Neural cell (in vitro differentiated cells): Measurements from ENCODE around the gene TRPM1. TPM values are rescaled to one million over a fixed set of nuclear protein-coding genes. Genes with fewer than 3 reads are reported as not detected.

Source experiments
- H2AFZ ChIP-seq: fragments of 200-600, 300-800 bp; sonication (generic), shearing (Covaris generic); 2 replicates; pipeline ENCODE4 v1.6.0; 2014; ENCODE audit warnings: low read depth, mild to moderate bottlenecking, antibody characterized with exemption, low read length, moderate library complexity
- H3F3A ChIP-seq: fragments of 200-600 bp; shearing (Covaris generic); 2 replicates; pipeline ENCODE4 v1.6.1; 2016; ENCODE audit warnings: mild to moderate bottlenecking, moderate library complexity, mixed read lengths, antibody characterized with exemption, low read length; ENCODE audit not compliant: insufficient read depth, poor library complexity, severe bottlenecking
- H3K27ac ChIP-seq: fragments of 200-600, 300-800 bp; sonication (generic), shearing (Covaris generic); 2 replicates; pipeline ENCODE4 v1.5.1; 2014; ENCODE audit warnings: mild to moderate bottlenecking, low read length, moderate library complexity
- H3K27me3 ChIP-seq: fragments of 300-800, 200-600 bp; sonication (generic), shearing (Covaris generic); 2 replicates; pipeline ENCODE4 v1.6.0; 2014; ENCODE audit warnings: mild to moderate bottlenecking, low read depth, low read length, moderate library complexity; ENCODE audit not compliant: insufficient read depth
- H3K36me3 ChIP-seq: fragments of 300-800, 200-600 bp; sonication (generic), shearing (Covaris generic); 2 replicates; pipeline ENCODE4 v1.5.1; 2014; ENCODE audit warnings: mild to moderate bottlenecking, antibody characterized with exemption, low read length, moderate library complexity; ENCODE audit not compliant: insufficient read depth
- H3K4me2 ChIP-seq: fragments of 300-800, 200-600 bp; sonication (generic), shearing (Covaris generic); 2 replicates; pipeline ENCODE4 v1.6.0; 2014; ENCODE audit warnings: mild to moderate bottlenecking, low read length
- H3K4me3 ChIP-seq: fragments of 300-800, 200-600 bp; sonication (generic), shearing (Covaris generic); 2 replicates; pipeline ENCODE4 v1.5.1; 2014; ENCODE audit warnings: mild to moderate bottlenecking, low read length, moderate library complexity
- H3K79me2 ChIP-seq: fragments of 200-600 bp; shearing (Covaris generic); replicated peaks from 2 replicates; pipeline ENCODE4 v1.6.0; 2014; ENCODE audit warnings: mild to moderate bottlenecking, low read length, moderate library complexity; ENCODE audit not compliant: insufficient read depth
- H3K9ac ChIP-seq: fragments of 300-800, 200-600 bp; sonication (generic), shearing (Covaris generic); 2 replicates; pipeline ENCODE4 v1.6.1; 2016; ENCODE audit warnings: mild to moderate bottlenecking, low read length, mixed read lengths
- H3K9me2 ChIP-seq: fragments of 200-600 bp; shearing (Covaris generic); 2 replicates; pipeline ENCODE4 v1.6.1; 2016; ENCODE audit warnings: mild to moderate bottlenecking, low read length, mixed read lengths; ENCODE audit not compliant: insufficient read depth
- H3K9me3 ChIP-seq: fragments of 200-600, 300-800 bp; sonication (generic), shearing (Covaris generic); 2 replicates; pipeline ENCODE4 v1.6.1; 2016; ENCODE audit warnings: mild to moderate bottlenecking, mixed run types, low read length, moderate library complexity, mixed read lengths
- H4K20me1 ChIP-seq: fragments of 200-600 bp; shearing (Covaris generic); 2 replicates; pipeline ENCODE4 v1.6.1; 2016; ENCODE audit warnings: mild to moderate bottlenecking, mixed run types; ENCODE audit not compliant: insufficient read depth
- EP300 ChIP-seq: fragments of 450-650 bp; conservative IDR thresholded peaks from 2 replicates; pipeline ENCODE4 v1.6.1; 2014; ENCODE audit warnings: antibody characterized with exemption, mild to moderate bottlenecking, moderate library complexity; ENCODE audit not compliant: poor library complexity, severe bottlenecking
- EZH2 ChIP-seq: fragments of 200-600, 300-800 bp; shearing (Covaris generic), sonication (generic); IDR thresholded peaks from 2 replicates; pipeline ENCODE4 v1.6.1; 2014; ENCODE audit warnings: antibody characterized with exemption, low read length, borderline replicate concordance, mild to moderate bottlenecking; ENCODE audit not compliant: insufficient read depth, poor library complexity, severe bottlenecking
- MXI1 ChIP-seq: fragments of 450-650 bp; conservative IDR thresholded peaks from 2 replicates; pipeline ENCODE4 v1.6.1; 2014; ENCODE audit warnings: antibody characterized with exemption, mild to moderate bottlenecking; ENCODE audit not compliant: poor library complexity, severe bottlenecking
- POLR2AphosphoS5 ChIP-seq: IDR thresholded peaks from 2 replicates; pipeline ENCODE4 v1.6.1; 2012
- RAD21 ChIP-seq: fragments of 450-650 bp; conservative IDR thresholded peaks from 2 replicates; pipeline ENCODE4 v1.6.1; 2014; ENCODE audit warnings: antibody characterized with exemption, mild to moderate bottlenecking, moderate library complexity
- REST ChIP-seq: IDR thresholded peaks from 2 replicates; pipeline ENCODE4 v1.6.1; 2012; ENCODE audit warnings: borderline replicate concordance
- SMC3 ChIP-seq: fragments of 450-650 bp; conservative IDR thresholded peaks from 2 replicates; pipeline ENCODE4 v1.6.1; 2014; ENCODE audit warnings: antibody characterized with exemption, mild to moderate bottlenecking, moderate library complexity; ENCODE audit not compliant: poor library complexity
- TAF1 ChIP-seq: IDR thresholded peaks from 2 replicates; pipeline ENCODE4 v1.6.1; 2012; ENCODE audit warnings: low read depth
- polyA plus RNA-seq: library from polyadenylated mRNA; depleted of rRNA; stranded (reverse); fragments of >200 nt; gene quantifications from 2 replicates; pipeline ENCODE4 v1.2.3, GENCODE V29; 2014
- TF ChIP-seq, protein P1 (sequence below): fragments of 450-650 bp; IDR thresholded peaks from 2 replicates; pipeline ENCODE4 v1.5.1; 2014; ENCODE audit warnings: antibody characterized with exemption, mild to moderate bottlenecking, moderate library complexity; ENCODE audit not compliant: poor library complexity, severe bottlenecking

TRPM1 gene
- polyA plus RNA-seq, 1 donor from 2014 or later: not detected

- Histone ChIP-seq H3K27ac (no peak overlapping the region), H3K9ac (no peak overlapping the region), H3K9me2 (no peaks in the 10 kb centered on the region), H2AFZ (no peak overlapping the region), H4K20me1 (no peaks in the 10 kb centered on the region), H3F3A (no peaks in the 10 kb centered on the region), H3K79me2 (no peaks in the 10 kb centered on the region), H3K36me3 (no peaks in the 10 kb centered on the region), H3K4me3 (no peak overlapping the region), H3K27me3 (no peaks in the 10 kb centered on the region), H3K4me2 (no peak overlapping the region), H3K9me3 (no peaks in the 10 kb centered on the region)
- TF ChIP-seq EP300 (no peak), REST (no peak), RAD21 (no peak), MXI1 (no peak), EZH2 (no peak), POLR2AphosphoS5 (no peak), TAF1 (no peak), SMC3 (no peak)
- TF ChIP-seq, protein P1, sequence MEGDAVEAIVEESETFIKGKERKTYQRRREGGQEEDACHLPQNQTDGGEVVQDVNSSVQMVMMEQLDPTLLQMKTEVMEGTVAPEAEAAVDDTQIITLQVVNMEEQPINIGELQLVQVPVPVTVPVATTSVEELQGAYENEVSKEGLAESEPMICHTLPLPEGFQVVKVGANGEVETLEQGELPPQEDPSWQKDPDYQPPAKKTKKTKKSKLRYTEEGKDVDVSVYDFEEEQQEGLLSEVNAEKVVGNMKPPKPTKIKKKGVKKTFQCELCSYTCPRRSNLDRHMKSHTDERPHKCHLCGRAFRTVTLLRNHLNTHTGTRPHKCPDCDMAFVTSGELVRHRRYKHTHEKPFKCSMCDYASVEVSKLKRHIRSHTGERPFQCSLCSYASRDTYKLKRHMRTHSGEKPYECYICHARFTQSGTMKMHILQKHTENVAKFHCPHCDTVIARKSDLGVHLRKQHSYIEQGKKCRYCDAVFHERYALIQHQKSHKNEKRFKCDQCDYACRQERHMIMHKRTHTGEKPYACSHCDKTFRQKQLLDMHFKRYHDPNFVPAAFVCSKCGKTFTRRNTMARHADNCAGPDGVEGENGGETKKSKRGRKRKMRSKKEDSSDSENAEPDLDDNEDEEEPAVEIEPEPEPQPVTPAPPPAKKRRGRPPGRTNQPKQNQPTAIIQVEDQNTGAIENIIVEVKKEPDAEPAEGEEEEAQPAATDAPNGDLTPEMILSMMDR: no peak
Observed at GRCh38 chr15:31058236-31058962, 43.1 kb downstream of the TRPM1 start.

DNA sequence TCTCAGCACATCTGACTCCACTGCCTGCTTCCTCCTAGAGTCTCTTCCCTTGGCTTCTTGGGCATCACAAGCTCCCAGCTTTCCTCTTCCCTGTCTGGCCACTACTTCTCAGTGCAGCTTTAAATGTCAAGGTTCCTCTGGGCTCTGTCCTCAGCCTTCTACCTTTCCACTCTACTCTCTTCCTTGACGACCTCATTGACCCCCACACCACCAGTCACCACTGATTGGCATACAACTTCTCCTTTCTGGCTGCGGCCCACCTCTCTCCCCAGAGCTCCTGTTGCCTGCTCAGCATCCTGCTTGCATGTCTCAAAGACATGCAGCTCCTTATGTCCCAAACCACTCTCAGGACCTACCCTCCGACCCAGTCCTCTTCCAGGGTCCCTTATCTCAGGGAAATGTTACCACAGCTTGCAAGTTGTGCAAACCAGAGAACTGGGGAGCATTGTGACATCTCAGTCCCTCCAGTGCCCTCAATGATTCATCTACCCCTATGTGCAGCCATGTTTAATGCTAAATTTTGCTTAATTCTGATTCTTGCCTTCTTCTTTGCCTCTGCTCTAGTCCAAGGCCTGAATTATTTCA is 49.9 kb downstream of the TRPM1 start:
- Histone ChIP-seq H3K9me3 (no peaks in the 10 kb centered on the region), H3K9me2 (no peaks in the 10 kb centered on the region), H2AFZ (no peak overlapping the region), H3K9ac (no peak overlapping the region), H3K79me2 (no peaks in the 10 kb centered on the region), H3K4me3 (no peak overlapping the region), H4K20me1 (no peaks in the 10 kb centered on the region), H3K4me2 (no peak overlapping the region), H3F3A (no peaks in the 10 kb centered on the region), H3K27me3 (no peaks in the 10 kb centered on the region), H3K36me3 (no peaks in the 10 kb centered on the region), H3K27ac (no peak overlapping the region)
- TF ChIP-seq POLR2AphosphoS5 (no peak), MXI1 (no peak), REST (no peak), RAD21 (no peak), TAF1 (no peak), SMC3 (no peak), EZH2 (no peak), EP300 (no peak)
- TF ChIP-seq, protein P1: no peak
